GM12801 (cell line): ENCODE measurements around the gene B3GNT3.

Source experiments
- CTCF ChIP-seq: IDR thresholded peaks from one replicate; pipeline ENCODE4 v1.5.1; 2011; ENCODE audit warnings: control low read depth; ENCODE audit not compliant: insufficient read length; ENCODE audit errors: extremely low read depth

The B3GNT3 gene

GRCh38 chr19:17794731-17795494, at the start of gene B3GNT3:
Gene B3GNT3 (plus strand): TSS chr19:17795138. CDS start chr19:17807808, 12,670 bp downstream.
- no peak for TF ChIP-seq CTCF

GRCh38 chr19:17747205-17748098, 47.5 kb upstream of the B3GNT3 start:
- no peak for TF ChIP-seq CTCF

DNA sequence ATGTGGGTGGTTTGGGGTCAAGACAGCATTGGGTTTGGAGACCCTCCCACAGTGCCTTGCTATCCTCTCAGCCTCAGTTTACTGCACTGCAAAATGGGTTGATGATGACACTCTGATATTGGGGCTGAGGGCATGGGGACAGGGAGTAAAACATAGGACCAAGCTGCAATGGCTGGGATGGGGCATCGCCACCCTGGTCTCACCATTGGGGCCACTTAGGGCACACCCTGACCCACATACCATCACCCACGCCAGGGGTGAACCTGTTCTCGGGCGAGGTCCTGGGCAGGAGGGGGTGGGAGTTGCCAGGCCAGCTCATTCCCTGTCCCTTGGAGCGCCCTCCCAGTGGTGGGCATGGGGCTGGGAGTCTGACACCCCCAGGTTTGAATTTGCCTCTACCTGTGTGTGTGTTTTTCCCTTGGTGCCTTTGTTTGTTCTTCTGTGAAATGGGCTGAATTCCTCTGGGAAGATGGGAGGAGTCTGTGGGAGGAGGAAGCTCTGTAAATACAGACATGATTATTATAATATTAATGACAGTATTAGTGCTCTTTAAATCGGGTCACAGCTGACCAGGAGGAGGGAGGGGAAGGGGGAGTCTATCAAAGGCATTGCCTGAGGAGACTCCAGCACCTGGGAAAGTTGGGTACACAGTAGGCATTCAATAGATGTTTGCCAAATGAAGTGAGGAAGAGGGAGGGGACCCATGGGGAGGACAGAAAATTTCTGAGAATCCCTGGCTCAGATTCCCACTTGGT, 45.9 kb upstream of the B3GNT3 start:
- no peak for TF ChIP-seq CTCF

DNA sequence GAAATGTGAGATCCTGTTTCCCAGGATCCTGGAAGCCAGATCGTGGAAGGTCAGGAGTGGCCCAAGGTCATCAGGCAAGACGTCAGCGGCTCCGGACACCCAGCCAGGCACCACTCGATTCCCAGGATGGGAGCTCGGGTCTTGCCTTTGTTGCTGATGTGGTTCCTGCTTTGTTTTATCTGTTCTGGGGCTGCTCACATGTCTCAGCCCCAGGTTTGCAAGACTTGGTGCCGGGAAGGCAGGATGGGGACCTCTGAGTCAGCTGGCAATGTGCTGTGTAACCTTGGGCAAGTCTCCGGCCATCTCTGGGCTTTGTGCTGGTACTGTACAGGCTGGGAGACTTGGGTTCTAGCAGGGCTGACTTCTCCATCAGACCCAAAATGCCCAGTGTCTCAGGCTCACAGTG, 45.0 kb upstream of the B3GNT3 start:
- TF ChIP-seq CTCF = no peak

- no peak for TF ChIP-seq CTCF
These were observed 43.6 kb upstream of the B3GNT3 start, which contains the start of gene FCHO1 for GRCh38 chr19:17751103-17751911. Gene FCHO1 (plus strand): TSS chr19:17751477. CDS start chr19:17755165, 3,688 bp downstream.

DNA sequence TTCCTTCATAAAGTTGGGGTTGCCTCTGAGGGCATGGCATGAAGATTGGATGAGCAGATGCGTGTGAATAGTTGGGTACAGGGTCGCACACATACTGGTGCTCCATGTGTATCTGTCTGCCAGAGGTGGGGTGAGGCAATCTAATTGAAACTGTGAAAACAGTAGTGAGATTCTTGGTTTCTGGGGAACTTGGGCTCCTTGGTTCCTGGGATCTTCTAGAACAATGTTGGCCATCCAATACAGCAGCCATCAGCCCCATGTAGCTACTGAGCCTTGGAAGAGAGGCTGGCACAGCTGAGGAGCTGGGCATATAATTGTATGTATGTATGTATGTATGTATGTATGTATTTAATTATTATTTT, 43.0 kb upstream of the B3GNT3 start:
- no peak for TF ChIP-seq CTCF
